Breast epithelium (tissue), 3 donors: ENCODE results near the gene LPO.

ENCODE experiments used
- POLR2A ChIP-seq: fragments of 450-650 bp; IDR thresholded peaks from one replicate; pipeline ENCODE4 v1.6.1; 2016; ENCODE audit warnings: antibody characterized with exemption, mild to moderate bottlenecking, moderate library complexity
- POLR2AphosphoS5 ChIP-seq, 3 donors: sonication (generic); formaldehyde crosslinking; IDR thresholded peaks; one replicate each; pipeline ENCODE4 v1.6.1; 2017; ENCODE audit warnings: antibody characterized with exemption in 3 of 3
- TF ChIP-seq, protein P1 (sequence below), 3 donors: fragments of 450-650 bp; IDR thresholded peaks; one replicate each; pipeline ENCODE4 v1.5.1; 2016 to 2017; ENCODE audit warnings: antibody characterized with exemption in 3 of 3, mild to moderate bottlenecking in 3 of 3, moderate library complexity in 3 of 3

DNA sequence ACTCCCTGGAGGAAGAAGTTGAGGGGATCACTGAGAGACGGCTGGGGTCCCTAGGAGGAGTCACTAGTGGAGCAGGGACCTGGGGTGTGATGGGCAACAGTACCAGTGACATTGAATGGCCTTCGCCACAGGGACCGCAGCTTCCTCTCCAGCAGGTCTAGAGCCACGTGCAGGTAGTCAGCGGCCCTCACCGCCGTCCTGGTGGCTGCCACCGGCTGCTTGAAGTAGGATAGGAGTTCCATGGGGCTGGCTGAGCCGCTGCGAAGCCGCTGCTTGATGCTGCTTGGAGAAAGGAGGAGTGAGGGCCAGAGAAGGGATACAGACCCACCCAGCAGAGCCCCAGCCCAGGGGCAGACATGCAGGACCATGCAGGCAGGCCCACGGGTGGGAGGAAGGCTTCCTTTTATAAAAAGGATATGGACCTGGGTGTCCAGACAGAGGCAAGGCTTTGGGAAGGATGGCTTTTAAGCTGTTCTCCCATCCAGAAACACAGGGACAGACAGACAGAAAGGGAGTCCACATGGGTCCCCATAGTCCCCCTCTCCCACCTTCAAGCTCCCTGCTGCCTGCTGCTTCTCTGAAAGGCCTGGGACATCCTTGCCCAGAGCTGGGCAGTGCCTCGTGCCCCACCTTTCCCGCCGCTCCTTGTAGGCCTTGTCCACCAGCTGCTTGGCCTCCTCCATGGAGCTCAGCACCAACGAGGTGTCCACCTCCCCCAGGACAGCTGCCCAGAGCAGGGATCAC, 41.5 kb downstream of the LPO start:
- TF ChIP-seq, protein P1, sequence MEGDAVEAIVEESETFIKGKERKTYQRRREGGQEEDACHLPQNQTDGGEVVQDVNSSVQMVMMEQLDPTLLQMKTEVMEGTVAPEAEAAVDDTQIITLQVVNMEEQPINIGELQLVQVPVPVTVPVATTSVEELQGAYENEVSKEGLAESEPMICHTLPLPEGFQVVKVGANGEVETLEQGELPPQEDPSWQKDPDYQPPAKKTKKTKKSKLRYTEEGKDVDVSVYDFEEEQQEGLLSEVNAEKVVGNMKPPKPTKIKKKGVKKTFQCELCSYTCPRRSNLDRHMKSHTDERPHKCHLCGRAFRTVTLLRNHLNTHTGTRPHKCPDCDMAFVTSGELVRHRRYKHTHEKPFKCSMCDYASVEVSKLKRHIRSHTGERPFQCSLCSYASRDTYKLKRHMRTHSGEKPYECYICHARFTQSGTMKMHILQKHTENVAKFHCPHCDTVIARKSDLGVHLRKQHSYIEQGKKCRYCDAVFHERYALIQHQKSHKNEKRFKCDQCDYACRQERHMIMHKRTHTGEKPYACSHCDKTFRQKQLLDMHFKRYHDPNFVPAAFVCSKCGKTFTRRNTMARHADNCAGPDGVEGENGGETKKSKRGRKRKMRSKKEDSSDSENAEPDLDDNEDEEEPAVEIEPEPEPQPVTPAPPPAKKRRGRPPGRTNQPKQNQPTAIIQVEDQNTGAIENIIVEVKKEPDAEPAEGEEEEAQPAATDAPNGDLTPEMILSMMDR (IDR thresholded peaks at IDR 0.05), result no peak
- TF ChIP-seq POLR2A (no peak), POLR2AphosphoS5 (IDR thresholded peaks at IDR 0.05) (no peak)
